Measurements from ENCODE around the gene ZNF678. TPM values are rescaled to one million over a fixed set of nuclear protein-coding genes. Genes with fewer than 3 reads are reported as not detected.
"Not testable (repeated sequence)": the region's sequence is repeated elsewhere in the genome, so short reads cannot be mapped to it uniquely, and the experiment has no call there.

Gene ZNF678
- total RNA-seq, 1 donor from 2014 or later: 7.1 TPM

DNA sequence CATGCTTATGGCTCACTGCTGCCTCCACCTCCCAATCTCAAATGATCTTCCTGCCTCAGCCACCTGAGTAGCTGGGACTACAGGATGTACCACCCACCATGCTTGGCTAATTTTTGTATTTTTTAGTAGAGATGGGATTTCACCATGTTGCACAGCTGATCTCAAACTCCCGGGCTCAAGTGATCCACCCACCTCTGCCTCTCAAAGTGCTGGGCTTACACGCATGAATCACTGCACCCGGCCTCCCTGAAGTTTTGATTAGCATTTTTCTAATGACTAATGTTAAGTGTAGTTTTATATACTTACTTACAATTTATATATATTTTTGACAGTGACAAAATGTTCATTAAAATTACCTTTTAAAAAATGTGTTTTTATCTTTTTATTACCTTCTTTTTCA is 41.1 kb downstream of the ZNF678 start:
- TF ChIP-seq, protein P1, sequence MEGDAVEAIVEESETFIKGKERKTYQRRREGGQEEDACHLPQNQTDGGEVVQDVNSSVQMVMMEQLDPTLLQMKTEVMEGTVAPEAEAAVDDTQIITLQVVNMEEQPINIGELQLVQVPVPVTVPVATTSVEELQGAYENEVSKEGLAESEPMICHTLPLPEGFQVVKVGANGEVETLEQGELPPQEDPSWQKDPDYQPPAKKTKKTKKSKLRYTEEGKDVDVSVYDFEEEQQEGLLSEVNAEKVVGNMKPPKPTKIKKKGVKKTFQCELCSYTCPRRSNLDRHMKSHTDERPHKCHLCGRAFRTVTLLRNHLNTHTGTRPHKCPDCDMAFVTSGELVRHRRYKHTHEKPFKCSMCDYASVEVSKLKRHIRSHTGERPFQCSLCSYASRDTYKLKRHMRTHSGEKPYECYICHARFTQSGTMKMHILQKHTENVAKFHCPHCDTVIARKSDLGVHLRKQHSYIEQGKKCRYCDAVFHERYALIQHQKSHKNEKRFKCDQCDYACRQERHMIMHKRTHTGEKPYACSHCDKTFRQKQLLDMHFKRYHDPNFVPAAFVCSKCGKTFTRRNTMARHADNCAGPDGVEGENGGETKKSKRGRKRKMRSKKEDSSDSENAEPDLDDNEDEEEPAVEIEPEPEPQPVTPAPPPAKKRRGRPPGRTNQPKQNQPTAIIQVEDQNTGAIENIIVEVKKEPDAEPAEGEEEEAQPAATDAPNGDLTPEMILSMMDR (conservative IDR thresholded peaks at IDR 0.05; ENCODE audit: low read depth, low read length): no peak
- no peak for DNase-seq (ENCODE audit: low read depth)

DNA sequence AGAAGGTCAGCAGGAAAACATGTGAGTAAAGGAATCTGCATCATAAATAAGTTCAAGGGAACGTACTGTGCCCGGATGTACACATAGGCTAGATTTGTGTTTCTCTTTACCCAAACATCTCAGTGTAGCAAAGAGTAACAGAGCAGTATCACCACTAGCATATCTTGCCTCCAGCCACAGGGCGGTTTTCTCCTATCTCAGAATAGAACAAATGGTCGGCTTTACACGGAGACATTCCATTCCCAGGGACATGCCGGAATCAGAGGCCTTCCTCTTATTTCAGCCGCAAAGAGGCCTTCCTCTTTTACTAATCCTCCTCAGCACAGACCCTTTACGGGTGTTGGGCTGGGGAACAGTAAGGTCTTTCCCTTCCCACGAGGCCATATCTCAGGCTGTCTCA is 42.9 kb downstream of the ZNF678 start:
- DNase-seq (ENCODE audit: low read depth); H3K4me3 ChIP-seq (ENCODE audit: low read depth, low read length): not testable (repeated sequence)

More for the DNA sequence above, 41.1 kb downstream of the ZNF678 start:
- no peak overlapping the region for H3K4me3 ChIP-seq (ENCODE audit: low read depth, low read length)

DNA sequence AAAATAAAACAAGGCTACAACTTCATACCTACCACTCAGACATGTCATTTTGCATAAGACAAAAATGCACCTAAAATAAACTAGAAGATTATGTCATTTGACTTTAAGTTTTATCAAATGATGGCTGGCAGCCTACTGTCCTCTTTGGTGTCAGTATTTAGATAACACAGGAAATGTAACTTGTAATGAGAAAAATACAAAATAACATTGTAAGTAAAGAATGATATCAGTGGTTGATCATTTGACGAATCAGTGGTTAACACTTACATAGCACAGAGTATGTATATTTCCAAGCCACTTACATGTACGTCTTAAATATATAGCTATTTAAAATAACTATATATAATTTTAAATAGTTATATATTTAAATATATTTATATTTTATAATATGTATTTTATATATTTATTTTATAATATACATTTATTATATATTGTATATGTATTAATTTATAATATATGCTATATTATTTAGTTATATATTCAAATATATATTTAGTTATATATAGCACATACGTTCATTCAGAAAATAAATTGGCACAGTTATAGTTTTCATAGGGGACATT is 44.1 kb downstream of the ZNF678 start:
- TF ChIP-seq, protein P1 (conservative IDR thresholded peaks at IDR 0.05; ENCODE audit: low read depth, low read length): no peak
- no peak overlapping the region for H3K4me3 ChIP-seq (ENCODE audit: low read depth, low read length)
- no peak for DNase-seq (ENCODE audit: low read depth)

DNA sequence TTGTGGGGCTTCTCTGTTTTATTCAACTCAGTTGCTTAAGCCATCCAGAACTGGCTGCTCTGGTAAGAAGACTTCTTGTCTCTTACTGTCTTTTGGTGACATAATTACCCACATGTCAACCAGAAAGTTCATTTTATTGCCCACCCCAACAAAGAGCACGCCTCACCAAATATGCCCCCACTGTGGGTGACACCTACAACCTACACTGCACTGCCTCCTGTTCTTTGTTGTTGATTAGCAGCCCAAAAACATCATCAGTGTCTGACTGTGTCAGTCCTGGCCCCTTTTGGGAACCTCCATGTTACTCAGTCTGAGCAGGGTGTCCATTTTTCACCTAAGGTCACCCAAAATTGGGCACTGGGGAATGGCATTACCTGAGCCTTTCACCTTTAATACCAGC is 49.3 kb downstream of the ZNF678 start:
- TF ChIP-seq, protein P1 (conservative IDR thresholded peaks at IDR 0.05; ENCODE audit: low read depth, low read length): no peak
- H3K4me3 ChIP-seq (ENCODE audit: low read depth, low read length): no peak overlapping the region
- DNase-seq (ENCODE audit: low read depth): no peak

DNA sequence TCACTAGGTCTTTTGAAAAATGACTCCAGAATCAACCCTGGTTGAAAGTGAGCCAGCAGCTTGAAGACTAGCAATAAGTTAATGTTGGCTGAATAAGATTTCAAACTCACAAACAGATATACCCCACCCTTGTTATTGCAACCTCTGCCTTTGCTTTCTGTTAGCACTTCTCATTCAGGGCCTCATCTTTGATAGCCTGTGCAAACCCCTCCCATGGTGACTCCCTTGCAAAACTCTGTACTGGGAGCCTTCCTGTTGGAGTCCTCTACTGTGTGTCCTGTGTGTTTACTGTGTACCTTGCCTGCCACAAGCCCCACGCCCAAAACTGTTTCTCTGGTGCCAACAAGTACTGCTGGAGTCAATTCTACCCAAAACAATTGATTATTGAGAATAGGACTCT is 50.2 kb downstream of the ZNF678 start:
- no peak overlapping the region for H3K4me3 ChIP-seq (ENCODE audit: low read depth, low read length)
- no peak for DNase-seq (ENCODE audit: low read depth)
- TF ChIP-seq, protein P1 (conservative IDR thresholded peaks at IDR 0.05; ENCODE audit: low read depth, low read length): no peak

DNA sequence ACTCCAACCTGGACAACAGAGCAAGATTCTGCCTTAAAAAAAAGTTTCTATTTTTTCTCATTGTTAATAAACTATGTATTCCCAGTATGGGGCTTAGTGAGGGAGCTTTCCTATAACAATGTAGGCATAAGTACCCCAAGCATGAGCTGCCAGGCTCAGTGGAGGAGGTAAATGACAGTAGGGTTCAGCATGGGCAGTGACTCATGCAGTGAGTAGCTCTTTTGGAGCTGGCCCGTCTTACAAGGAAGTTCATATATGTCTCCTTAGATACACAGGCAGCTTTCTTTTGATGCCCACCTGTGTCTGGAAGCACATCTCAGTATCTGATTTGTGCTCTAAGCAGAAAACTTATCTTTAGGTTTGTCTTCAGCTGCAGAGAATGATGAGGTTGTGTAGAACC is 57.9 kb downstream of the ZNF678 start:
- TF ChIP-seq, protein P1 (conservative IDR thresholded peaks at IDR 0.05; ENCODE audit: low read depth, low read length): no peak

DNA sequence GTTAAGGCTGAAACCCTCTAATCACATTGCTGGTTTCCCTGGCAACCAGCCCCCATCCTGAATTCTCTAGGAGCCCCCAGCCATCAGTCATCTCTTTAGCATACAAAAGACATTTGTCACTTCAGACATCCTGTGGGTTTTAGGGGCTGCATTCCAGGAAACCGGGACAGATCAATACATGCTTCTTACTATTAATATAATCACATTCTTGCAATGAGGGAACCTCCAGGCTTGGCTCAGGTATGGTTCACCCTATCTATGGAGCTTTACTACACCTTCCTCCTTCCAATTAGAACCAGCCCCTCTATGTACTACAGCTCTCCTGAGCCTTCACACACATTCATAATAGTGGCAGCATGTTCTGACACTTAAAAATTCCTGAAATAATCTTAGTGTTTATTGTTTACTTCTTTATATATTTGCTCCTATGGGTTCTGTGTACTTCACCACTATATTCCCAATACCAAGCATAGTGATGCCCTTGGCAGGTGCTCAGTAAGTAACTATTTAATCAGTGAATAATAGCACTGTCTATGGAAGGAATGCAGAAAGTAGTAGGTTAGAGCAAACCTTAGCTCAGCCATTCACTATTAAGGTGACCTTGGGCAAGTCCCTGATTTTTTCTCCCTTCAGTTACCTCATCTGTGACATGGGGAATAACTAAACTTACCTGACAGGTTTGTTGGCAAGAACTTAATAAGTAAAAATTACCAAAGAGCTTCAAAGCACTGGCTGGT is 59.6 kb downstream of the ZNF678 start:
- DNase-seq (ENCODE audit: low read depth): no peak
- no peak overlapping the region for H3K4me3 ChIP-seq (ENCODE audit: low read depth, low read length)
- TF ChIP-seq, protein P1 (conservative IDR thresholded peaks at IDR 0.05; ENCODE audit: low read depth, low read length): no peak

More for the DNA sequence above, 57.9 kb downstream of the ZNF678 start:
- DNase-seq (ENCODE audit: low read depth): no peak
- H3K4me3 ChIP-seq (ENCODE audit: low read depth, low read length): no peak overlapping the region
